Amygdala (tissue), 56 donors: ENCODE measurements around the gene MED13L.

Experiments
- DNase-seq, 56 donors: peaks; one replicate each; lab custom pipeline; 2025; lab: John Stamatoyannopoulos, UW

The MED13L gene

DNA sequence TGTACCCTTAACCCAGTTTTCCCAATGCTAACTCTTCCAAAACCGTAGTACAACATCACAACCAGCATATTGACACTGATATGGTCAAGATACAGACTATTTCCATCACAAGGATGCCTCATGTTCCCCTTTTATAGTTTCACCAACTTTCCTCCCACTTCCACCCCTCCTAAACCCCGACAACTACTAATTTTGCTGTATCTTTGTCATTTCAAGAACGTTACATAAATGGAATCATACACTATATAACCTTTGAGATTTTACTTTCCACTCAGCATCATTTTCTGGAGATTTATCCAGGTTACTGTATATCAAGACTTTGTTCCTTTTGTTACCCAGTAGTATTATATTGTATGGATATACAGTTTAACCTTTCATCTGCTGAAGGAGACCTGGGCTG lies 88.9 kb downstream of the MED13L start:
- no peak for DNase-seq

DNA sequence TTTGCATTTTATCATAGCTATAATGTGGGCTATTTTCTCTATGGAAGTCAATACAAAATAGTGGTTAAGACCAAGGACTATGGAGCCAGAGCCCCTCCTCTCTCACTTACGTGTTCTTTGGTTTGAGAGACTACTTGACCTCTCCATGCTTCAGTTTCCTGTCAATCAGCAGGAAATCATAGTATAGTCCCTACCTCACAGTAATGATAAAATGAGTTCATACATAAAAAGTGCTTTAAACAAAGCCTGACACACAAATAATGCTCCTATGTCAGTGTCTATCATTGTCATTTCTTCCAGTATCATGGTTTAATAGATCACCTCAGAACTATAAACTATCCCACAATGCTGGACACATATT lies 90.4 kb downstream of the MED13L start:
- DNase-seq: no peak

DNA sequence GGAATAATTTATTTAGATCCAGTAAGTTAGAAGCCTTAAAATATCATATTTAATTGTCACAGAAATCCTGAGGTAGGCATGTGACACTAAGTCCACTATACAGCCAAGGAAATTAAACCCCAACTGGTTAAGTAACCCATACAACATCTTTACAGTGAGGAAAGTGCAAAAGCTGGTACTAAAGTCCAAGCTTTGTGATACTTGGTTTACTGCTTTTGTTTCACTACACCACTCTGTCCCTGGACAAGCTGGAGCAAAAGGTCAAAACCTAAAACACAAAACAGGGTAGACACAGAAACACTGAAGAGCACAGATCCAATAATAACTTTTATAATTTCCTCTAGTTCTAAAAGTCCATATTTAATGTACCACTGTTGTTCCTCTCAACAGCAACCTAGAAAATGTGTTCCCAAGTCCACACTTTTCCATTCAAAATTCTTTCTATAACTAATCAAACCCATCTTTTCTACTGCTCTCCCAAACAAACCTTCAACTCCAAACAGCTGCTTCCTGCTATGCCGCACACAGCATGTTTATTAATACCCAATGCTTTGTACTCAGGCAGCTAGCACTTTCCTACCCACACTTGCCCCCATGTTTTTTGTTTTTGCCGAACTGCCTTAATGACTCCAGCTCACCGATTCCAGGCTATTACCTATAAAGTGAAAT lies 90.9 kb downstream of the MED13L start:
- DNase-seq: no peak

DNA sequence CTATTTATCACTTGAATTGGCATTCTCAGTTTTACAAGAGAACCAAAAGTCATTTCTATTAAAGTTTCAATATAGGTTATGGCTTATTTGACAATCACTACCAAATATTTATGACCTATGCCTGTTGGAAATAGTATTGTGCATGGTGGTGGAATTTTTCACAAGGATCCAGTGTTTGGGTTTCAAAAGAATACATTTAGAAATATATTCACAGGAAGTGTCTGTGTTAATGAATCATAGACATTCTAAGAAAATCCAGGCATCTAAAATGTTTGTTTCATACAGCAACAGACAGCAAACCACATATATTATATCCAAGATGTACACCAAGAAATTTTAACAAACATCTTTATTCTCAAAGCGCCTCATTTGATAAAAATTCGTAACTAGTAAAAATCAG lies 92.7 kb downstream of the MED13L start:
- DNase-seq: no peak

DNA sequence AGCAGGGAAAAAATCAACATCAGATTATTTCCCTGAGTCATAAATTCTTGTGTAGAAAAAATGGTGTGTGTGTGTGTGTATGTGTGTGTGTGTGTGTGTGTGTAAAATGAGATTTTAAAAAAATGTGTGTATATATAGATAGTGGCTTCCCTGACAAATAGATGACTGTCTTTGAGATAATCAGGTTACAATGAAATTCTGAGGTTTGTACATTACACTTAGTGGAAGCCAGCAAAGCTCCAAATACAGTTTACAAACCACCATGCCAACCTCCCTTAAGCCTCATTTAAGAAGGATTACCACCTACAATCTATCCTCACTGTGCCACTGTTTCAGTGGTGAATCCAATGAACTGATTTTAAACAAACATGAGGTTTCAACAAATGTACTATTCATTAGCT lies 93.8 kb downstream of the MED13L start:
- no peak for DNase-seq

DNA sequence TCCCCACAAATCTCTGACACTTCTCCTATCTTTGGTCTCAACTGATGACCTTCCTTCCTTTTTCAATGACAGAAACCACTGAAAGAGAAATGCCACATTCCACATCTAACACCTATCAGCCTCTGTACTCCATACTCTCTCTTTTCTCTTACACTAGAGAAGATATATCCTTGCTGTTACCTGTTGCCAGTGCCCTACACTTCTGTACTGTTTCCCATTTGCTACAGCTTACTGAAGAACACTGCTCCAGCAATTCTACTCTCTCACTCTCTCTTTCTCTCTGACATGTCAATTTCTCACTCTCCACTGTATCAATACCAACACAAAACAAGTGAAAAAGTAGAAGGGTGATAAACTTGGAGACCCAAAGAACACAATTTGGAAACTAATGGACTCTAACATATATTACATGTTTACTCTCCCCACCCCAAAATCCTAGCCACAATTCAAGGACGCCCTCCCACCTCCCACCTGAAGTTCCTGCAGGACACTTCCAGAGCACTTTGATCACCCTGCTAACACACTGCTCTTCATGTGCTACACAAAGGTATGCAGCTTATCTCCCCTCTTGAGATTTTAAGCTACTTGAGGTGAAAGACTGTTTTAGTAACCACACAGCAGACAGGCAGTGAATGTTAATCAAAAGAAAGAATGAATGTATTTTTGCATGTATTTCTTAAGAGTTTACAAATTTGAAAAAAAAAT lies 95.0 kb downstream of the MED13L start:
- no peak for DNase-seq

DNA sequence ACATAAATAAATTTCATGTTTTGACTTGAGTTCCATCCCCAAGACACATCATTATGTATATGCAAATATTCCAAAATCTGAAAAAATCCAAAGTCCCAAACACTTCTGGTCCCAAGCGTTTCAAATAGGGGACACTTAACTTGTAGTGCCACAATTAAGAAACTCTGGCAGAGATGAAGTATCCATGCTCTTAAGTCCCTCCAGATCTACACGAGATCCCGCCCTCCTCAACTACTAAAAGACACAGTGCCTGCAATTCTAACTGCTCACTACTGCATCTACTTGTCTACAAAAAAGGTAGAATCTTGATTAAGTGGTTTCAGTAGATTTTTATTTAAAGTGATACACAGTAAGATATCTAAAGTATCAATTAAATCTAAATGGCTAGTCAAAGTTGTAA lies 97.0 kb downstream of the MED13L start:
- no peak for DNase-seq

DNA sequence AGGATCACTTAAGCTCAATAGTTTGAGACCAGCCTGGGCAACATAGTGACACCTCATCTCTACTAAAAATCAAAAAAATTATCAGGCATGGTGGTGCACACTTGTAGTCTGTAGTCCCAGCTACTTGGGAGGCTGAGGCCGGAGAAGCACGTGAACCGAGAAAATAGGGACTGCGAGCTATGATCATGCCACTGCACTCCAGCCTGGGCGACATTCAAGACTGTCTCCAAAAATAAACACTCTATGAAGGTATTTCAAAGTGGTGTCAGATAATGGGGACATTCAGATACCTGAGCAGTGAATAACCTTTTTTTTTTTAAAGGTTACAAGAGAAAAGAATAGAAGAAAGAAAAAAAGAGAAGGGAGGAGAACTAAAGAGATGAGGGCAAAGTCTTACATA lies 98.1 kb downstream of the MED13L start:
- no peak for DNase-seq

DNA sequence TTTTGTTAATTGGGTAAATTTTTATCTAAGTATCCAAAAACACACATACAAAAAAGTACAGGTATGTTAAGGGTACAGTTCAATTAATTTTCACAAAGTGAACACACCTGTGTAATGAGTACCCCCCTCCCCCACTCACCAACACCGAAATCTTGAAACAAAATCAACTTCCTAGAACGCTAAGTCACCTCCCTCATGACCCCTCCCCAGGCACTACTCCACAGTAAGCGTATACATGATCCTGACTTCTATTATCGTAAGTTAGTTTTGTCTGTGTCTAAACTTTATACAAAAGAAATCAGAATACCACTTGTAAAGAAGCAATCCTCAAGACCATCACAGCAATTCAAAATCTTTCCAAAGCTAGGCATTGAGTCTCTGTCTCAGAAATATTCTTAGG lies 100.5 kb downstream of the MED13L start:
- no peak for DNase-seq

DNA sequence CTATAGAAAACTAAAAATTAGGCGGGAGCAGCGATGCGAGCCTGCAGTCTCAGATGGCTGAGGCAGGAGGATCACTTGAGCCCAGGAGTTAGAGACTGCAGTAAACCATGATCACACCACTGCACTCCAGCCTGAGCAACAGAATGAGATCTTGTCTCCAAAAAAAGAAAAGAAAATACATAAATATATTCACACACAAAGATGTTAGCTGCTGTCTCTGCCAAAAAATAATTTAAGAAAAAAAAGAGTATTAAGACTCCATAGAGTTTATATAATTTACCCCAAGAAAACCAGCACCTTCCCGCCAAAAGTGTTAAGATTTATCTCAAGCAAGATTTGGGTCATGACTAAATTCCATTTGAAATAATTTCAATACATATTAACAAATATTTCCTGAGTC lies 102.6 kb downstream of the MED13L start:
- DNase-seq: no peak

DNA sequence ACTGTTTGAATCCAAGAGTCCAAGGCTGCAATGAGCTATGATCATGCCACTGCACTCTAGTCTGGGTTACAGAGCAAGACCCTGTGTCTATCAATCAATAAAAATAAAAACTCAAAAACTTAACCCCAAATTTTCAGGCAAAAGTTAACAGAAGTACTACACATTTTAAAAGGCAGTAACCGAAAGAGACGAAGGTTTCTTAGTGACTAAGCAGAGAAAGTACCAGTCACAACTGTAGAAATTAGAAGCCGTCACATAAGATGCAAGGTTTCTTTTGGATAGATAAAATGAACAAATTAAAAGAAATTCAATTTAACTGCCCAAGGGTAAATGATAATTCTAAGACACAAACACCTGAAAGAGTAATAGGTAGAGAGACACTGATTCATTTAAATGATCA lies 103.5 kb downstream of the MED13L start:
- DNase-seq: no peak

DNA sequence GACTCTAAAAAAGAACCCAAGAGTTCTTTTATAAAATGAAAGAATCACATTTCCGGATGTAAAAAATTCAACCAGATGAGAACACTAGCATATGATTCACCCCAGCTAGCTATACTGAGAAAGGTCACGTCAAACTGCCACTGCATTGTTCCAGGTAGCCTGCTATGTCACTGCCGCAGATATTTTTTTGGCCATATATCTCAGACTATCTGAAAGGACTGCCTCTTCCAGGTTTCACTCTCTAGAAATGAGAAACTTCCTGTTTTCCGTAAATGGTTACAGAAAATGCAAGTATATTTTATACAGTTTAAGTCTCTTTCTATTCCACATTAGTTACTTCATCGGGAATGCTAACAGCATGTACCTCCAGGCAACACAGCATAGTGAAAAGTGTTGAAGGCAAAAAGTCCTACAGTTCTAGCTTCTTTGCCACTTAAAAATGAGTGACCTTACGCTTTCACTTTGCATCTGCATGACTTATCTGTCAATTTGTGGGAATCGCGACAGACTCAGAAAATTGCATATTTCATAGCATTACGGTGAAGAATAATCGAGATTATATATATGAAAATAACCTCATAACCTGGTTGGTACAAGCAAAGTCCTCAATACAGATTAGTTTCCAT lies 105.2 kb downstream of the MED13L start:
- no peak for DNase-seq

DNA sequence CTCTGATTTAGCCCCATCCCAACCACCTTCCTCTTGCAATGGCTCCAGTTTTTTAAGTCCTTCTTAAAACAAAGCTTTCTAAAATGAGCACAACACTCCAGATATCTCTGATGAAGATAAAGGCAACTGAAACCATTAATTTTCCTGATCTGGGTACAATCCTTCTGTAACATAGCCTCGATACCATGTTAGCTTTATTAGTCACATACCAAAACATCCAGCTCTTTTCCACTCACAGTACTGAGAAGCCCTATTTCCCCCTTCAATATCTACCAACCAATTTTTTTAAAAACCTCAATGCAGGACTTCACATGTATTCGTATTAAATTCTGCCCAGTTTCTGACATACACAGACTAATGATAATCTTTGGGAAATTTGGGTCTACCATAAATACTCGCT lies 105.9 kb downstream of the MED13L start:
- no peak for DNase-seq

DNA sequence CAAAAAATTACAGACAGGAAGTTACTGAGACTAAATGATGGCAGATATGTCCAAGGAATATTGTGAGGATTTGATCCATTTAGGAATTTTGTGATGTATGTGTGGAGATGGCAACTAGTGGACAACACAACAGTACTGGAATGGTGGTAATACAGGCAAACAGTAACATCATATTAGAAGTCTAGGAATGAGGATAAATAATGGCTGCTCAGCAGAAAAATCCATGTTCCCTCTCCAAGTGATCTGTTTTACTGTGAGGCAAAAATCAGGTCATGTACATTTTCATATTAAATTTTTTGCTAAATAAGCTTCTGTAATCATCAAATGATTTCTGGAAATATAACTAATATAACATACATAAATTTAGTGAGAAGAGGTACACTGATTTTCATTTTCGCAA lies 108.4 kb downstream of the MED13L start:
- DNase-seq: no peak

DNA sequence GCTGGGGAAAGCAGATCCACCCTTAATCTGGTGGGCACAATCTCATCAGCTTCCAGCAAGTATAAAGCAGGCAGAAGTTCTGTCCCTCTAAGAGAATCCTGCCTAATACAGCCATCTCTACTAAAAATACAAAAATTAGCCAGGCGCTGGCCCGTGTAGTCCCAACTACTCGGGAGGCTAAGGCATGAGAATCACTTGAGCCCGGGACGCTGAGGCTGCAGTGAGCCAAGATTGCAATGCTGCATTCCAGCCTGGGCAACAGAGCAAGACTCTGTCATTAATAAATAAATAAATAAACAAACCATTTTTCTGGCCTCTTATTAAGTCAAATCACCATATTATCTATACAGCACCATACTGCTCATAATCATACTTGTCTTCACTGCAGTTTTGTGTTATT lies 111.2 kb downstream of the MED13L start:
- no peak for DNase-seq

DNA sequence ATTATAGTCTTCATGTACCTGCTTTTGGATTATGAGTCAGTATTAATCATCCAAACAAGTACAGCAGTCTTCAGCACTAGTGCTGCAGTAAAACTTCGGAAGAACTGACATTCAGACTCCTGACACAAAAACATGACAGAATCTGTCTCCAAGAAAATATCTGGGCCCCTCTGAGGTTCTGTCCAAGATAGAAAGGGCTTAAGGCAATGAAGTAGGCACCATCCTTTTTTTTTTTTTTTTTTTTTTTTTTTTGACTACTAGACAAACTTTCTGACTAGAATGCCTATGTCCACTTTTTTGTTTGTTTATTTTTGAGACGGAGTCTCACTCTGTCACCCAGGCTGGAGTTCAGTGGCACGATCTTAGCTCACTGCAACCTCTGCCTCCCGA lies 112.5 kb downstream of the MED13L start:
- no peak for DNase-seq

DNA sequence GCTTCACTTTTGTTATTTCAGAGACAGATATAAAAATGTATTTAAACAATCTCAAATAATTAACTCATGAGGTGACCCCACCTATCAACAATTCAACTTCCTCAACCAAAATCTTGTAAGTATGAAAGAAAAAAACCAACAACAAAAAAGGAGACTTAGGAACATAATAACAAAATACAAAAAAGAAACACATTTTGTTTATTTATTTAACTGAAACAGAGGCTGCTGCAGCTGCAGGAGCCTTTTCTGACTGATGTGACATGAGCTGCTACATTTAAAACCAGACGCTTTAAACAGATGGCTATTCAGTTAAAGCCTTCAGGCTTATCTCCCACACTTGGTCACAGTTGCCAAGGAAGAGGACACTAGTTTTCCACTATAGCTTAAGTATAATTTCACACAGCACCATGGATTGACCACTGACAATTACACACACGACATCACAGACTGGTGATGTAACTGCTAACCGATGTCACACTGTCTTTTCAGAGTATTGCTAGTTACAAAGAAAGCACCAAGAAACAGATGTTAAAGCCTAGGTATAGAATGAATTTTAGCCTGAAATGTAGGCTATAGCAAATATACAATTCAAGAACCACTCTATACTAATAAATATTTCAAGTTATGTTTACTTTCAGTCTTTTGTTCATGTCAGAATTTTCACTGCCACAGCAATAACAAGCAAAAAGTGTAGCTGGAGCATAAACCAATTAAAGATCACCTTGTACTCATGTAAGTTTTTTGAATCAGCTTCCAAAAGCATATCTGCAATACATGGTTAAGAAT lies 113.0 kb downstream of the MED13L start:
- DNase-seq: no peak

DNA sequence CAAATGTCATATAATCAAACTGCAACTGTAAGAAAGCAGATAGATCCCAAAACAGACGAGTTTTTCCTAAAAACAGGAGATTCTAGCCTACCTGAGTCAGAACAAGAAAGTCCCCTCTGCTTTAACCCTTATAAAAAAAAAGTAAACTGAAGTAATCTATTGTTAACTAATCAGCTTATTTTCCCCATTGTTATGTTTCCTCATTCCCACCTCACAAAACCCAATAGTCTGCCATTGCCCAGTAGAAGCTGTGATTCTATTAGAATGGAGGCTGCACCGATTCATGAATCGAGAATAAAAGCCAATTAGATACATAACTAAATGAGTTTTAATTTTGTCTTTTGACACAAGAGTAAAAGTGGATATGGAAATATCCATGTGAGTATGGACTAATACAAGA lies 115.4 kb downstream of the MED13L start:
- no peak for DNase-seq

DNA sequence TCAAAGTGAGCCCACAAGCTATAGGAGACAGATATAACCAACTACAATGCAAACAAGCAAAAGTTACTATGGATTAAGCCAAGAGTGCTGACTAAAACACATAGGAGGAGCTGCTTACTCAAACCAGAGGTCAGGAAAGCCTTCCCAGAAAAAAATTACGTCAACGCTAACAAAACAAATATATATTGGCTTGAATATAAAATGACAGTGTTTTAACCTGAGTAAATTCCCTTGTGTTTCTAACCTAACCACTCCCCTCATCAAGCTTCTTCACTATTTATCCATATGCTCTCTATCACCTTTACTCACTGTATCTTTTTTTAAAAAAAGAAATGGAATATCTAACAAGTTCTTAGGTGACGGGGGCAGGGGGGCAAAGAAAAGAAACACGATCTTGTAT lies 115.9 kb downstream of the MED13L start:
- DNase-seq: no peak

DNA sequence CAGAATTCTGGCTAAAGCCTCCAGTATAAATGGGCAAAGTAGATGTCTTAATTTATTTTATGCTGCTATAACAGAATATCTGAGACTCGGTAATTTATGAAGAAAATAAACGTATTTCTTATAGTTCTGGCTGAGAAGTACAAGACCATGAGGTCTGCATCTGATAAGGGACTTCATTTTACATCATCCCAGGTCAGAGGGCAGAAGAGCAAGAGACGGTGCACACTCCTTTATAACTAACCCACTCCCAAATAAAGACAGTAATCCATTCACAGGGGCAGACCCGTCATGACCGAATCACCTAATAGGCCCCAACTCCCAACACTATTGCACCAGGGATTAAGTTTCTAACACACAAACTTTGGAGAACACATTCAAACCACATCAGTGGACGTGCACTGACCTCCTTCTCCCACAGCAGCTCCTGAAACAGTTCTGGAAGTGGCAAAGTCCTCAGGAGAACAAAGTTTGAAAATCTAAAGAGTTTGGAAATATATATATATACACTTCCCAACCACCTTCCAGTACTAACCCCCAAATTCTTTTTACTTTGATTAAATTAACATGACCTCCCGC lies 116.5 kb downstream of the MED13L start:
- DNase-seq: no peak

DNA sequence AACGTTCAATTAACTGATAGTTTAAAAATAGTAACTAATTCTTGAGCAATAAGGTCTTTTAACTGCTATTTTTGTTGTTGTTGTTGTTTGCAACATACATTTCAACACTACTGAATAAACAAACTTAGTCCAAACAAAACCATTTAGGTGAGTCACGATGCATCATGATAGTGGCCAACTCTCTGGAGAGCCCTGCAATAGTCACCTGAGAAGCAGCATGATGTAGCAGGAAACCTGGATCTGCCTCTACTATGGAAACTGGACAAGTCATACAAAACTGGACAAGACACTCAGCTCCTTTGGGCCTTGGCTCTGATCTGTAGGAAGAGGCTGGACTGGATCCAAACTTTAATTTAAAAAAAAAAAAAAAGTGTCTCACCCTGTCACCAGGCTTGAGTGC lies 117.3 kb downstream of the MED13L start:
- no peak for DNase-seq
